C4-2B (cell line): ENCODE measurements around the gene PRKCA.

Source experiments
- CTCF ChIP-seq: fragments of 450-650 bp; conservative IDR thresholded peaks from 2 replicates; pipeline ENCODE4 v1.5.1; 2017; ENCODE audit warnings: mild to moderate bottlenecking
- ZFX ChIP-seq: fragments of 450-650 bp; IDR thresholded peaks from 2 replicates; pipeline ENCODE4 v1.6.1; 2017

- TF ChIP-seq CTCF (no peak), ZFX (no peak)
Observed at GRCh38 chr17:66585472-66585871, 283.1 kb downstream of the PRKCA start.
